HG02840 (cell line): Measurements from ENCODE around the gene ZNF184.
"Not testable (repeated sequence)": the region's sequence is repeated elsewhere in the genome, so short reads cannot be mapped to it uniquely, and the experiment has no call there.

Experiments used
- ATAC-seq: cut with Tn5 transposase; IDR thresholded peaks from one replicate; pipeline ENCODE4 v1.9.1; 2021; ENCODE audit warnings: mild to moderate bottlenecking, moderate library complexity, moderate number of reproducible peaks; ENCODE audit not compliant: unreplicated experiment, low FRiP score

Gene ZNF184

GRCh38 chr6:27426045-27426620, 46.8 kb downstream of the ZNF184 start:
- no peak for ATAC-seq

GRCh38 chr6:27424851-27425250, 48.1 kb downstream of the ZNF184 start:
- ATAC-seq: not testable (repeated sequence)

DNA sequence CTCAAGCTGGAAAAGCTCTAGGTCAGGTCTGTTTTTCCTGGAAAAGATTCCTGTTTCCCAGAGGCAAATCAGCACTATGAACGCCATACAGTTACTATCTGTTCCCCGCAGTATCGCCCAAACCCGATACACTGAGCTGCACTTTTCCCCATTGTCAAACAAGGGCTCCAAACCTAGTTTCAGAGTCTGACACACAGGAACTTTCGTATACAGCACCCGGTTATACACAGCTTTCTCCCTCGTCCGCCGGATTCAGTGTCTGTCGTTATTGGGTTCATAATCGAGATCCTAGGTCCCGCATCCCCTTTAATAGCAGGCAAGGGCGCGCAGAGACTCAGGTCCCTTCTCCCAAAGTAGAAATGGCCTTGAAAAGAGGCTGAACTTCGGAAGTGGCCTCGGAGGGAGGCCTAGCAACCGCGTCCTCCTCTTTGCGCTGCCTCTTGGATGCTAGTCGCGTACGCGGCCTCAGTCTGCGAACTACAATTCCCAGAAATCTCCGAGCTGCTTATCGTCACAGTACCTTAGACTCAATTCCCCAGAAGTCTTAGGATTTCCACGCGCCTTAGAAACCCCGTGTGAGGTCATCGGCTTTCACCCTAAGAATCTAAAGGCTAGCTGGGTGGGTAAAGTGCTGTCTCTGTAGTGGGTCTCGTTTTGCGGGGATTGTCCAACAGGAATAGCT, 50.1 kb downstream of the ZNF184 start:
- no peak for ATAC-seq

DNA sequence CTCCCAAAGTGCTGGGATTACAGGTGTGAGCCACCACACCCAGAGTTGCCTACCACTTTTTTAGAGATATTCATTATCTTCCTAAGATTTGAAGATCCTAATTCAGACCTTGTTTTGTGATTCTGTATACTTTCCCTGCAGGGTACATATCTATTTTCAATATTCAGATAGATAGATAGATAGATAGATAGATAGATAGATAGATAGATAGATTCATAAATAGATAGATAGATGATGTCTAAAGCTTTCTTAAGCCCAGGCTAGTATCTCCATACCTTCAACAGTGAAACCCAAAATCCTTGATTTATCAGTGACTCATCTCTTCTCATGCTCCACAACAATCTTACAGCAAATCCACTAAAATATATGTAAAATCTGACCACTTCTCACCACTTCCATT, 53.5 kb downstream of the ZNF184 start:
- ATAC-seq: no peak

DNA sequence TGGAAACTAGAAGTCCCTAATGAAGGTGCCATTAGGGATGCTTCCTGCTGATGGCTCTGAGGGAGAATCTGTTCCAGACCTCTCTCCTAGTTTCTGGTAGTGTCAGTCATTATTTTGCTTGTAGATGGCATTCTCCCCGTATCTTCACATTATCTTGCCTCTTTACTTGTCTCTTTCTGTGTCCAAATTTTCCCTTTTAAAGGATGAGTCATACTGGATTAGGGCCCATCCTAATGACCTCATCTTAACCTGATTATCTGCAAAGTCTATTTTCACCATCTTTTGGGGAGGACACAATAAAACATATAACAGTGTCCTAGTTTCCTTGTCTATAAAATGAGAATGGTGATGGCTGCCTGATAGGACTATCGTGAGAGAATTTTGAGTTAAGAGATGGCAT, 57.0 kb downstream of the ZNF184 start:
- ATAC-seq: no peak

- ATAC-seq: no peak
These were observed 57.9 kb downstream of the ZNF184 start for GRCh38 chr6:27414996-27415395.

GRCh38 chr6:27414300-27414699, 58.6 kb downstream of the ZNF184 start:
- no peak for ATAC-seq

- no peak for ATAC-seq
These were observed 65.6 kb downstream of the ZNF184 start for GRCh38 chr6:27407153-27407814.

DNA sequence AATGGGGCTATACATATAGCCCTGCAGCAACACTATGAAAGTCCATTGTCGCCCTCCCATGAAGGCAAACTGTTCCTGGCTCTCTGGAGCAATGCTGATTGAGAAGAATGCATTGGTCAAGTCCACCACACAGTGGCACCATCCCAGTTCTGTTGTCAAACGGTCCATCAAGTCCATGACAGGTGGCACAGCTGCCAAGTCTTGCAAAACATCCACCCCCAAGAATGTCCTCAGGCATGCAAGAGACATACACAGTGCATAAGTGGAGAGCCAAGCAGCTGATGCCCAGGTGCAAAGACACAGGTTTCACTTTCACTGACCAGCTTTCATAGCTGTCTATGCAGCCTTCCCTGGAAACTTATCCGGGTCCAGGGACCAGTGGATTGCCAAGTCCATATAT, 66.8 kb downstream of the ZNF184 start:
- no peak for ATAC-seq

GRCh38 chr6:27400877-27401642, 71.8 kb downstream of the ZNF184 start:
- no peak for ATAC-seq
